Amniotic epithelial cell (primary cell): ENCODE results near the gene POLR3GL.
"Not testable (repeated sequence)": the region's sequence is repeated elsewhere in the genome, so short reads cannot be mapped to it uniquely, and the experiment has no call there.

Experiments used
- DNase-seq: peaks from one replicate; pipeline ENCODE4 v3.0.0-alpha.2; 2010; ENCODE audit warnings: low read depth

Gene POLR3GL, protein sequence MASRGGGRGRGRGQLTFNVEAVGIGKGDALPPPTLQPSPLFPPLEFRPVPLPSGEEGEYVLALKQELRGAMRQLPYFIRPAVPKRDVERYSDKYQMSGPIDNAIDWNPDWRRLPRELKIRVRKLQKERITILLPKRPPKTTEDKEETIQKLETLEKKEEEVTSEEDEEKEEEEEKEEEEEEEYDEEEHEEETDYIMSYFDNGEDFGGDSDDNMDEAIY

DNA sequence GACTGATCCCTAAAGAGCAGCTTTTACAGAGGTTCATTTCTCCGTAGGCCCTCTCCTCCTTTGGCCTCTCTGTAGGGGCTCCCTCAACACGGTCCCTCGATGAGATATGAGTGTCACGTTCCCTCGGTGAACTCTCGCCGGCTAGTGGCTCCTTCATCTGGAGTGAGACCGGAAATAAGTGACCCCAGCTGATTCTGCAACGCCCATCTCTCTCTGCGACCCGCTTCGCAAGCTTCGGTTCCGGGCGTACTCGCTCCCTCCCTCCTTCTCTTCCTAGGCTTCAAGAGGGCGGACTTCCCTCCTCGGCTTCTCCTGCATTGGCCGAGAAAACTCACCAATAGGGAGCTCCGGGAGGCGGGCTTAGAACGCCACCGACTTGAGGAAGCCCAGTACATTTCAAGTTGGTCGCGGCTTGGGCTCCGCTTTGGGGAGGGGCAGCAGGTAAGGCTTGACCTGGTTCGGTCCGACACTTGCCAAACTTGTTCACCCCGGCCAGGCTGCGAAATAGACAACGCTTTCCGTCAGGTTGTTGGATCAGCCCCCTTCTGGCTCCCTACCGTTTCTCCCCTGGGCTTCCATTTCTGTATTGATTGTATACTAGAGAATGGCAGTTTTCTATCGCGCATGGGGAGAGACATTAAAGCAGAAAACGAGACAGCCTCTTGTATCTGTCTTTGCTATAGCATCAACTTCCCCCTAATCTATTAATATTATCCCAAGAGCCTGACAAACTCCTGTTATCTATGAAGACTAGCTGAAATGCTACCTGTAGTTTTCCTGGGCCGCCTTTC lies at the start of gene POLR3GL, which contains the start of gene ANKRD34A:
POLR3GL (plus strand) TSS at position 363 of the 791 bp plus-strand sequence. CDS start 10,176 bp downstream, outside the sequence.
ANKRD34A (minus strand) TSS at position 248 of the 791 bp plus-strand sequence. CDS start 2,816 bp downstream, outside the sequence.
- peak; percentile 85 for DNase-seq

DNA sequence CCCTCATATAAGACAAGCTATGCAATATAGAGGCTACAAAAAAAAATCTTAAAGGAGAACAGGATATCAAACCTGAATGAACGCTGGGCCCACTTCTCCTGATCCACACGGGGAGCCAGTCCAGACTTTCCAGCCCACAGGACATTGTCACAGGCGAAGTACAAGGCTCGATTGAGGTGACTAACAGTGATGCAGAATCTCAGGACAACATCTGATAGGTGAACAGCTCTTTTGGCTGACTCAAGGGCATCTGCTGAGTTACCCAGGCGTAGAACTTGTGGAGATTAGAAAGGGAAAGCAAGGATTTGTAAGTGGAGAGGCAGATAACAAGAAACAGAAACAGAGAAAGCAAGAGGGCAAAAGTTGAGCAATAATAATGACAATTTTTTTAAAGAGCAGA lies 47.7 kb upstream of the POLR3GL start:
- DNase-seq, result peak; percentile 58

DNA sequence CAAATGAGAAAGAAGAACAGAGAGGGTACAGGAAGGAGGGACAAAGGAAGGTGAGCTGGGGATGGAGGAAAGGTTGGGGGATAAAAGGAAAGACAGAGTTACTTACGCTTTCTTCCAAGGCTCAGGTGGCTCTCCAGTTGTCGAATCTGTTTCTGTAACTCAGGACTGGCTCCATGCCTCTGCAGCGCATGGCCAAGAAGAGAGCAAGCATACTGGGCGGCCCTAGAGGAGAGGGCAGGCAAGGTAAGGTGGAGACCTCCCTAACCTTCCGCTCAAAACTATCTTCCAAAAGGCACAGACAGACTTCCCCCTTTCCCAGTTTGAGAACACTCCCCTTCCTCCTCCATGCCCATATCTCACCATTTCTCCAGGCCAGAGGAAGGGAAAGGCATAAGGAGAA lies 46.9 kb upstream of the POLR3GL start:
- DNase-seq, result no peak

DNA sequence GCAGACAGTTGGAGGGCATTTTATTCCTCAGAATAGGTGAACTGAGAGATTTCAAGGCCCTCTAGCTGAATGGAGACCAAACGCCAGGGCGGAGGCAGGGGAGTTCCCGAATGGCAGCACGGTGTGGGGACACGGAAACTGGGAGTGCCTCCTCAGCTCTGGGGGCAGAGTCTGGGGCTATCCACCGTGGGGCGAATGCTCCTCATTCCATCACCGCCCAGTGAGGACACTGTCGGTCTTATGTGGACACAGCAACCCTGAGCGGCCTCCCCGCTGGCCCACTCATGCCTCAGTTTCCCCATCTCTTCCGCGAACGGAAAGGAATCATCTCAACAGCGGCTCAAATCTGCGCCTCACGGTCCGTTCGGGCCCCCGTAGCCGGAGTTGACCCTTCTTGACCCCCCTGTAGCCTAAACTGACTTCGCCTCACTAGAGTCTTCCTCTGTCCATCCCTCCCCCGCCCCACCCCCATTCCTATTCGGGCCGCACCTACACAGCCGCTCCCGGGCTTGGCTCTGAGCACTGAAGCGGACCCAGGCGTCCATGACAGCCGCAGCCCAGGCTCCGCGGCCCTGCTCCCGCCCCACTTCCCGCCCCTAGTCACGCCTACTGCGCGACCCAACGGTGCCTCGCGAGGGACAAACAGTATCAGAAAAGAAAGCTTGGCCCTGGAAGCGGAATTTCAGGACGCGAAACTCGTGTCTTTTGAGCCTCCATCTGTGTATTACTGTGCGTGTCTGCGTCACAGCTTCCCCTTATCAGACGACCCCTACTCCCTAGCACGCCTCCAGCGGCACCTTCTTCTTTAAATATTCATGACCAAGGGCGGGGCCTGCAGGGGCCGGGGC lies 46.1 kb upstream of the POLR3GL start, which contains the start of gene PEX11B:
PEX11B (minus strand) TSS at position 574 of the 848 bp plus-strand sequence; CDS start at position 545, 29 bp downstream.
- peak; percentile 91 for DNase-seq

DNA sequence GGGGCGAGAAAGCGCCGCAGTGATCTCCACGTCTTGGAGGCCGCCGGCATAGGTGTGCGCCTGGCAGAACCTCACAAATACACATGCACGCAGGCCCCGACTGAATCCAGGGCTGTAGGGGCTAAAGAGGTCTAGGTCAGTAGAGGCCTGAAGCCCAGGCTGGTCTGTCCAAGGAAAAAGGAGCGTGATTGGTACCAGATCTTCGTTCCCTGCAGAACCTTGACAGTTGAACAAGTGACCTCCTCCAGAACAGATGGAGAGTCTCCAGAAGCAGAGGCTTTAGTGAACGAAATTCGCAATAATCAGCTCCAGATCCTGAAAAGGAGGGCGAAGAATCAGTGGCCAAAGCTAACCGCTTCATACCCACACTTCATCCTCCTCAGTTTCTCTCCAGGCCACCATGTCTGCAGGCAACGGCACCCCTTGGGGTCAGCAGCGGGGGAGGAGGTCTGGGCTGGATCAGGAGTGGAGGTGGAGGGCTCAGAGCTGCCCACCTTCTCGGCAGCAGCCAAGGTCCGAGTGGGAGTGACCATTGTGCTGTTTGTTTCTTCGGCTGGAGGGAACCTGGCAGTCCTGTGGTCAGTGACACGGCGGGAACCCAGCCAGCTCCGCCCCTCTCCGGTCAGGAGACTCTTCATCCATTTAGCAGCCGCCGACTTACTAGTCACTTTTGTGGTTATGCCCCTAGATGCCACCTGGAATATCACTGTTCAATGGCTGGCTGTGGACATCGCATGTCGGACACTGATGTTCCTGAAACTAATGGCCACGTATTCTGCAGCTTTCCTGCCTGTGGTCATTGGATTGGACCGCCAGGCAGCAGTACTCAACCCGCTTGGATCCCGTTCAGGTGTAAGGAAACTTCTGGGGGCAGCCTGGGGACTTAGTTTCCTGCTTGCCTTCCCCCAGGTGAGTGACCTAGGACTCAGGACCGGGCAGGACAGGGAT lies 45.2 kb upstream of the POLR3GL start:
- DNase-seq, result peak; percentile 27

DNA sequence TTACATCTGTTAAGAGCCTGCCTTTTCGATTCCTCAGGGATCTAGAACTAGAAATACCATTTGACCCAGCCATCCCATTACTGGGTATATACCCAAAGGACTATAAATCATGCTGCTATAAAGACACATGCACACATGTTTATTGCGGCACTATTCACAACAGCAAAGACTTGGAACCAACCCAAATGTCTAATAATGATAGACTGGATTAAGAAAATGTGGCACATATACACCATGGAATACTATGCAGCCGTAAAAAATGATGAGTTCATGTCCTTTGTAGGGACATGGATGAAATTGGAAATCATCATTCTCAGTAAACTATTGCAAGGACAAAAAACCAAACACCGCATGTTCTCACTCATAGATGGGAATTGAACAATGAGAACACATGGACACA lies 44.2 kb upstream of the POLR3GL start:
- DNase-seq, result not testable (repeated sequence)

DNA sequence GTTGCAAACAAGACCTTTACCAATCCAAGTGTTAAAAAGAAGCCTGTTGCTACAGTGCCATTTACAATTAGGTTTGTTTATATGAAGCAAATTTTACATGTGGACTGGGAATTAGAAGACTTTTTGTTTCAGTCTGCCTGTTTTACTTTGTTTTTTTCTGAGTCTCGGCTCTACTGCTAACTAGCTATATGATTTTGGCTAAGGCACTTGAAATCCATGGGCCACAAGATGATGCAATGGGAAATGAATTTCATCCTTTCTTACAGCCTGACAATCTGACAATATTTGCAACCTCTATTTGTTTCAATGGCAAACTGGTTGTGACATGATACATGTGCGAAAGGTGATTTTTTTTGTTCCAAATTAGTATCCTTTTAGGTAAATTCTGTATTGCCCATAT lies 42.2 kb upstream of the POLR3GL start:
- DNase-seq, result no peak

DNA sequence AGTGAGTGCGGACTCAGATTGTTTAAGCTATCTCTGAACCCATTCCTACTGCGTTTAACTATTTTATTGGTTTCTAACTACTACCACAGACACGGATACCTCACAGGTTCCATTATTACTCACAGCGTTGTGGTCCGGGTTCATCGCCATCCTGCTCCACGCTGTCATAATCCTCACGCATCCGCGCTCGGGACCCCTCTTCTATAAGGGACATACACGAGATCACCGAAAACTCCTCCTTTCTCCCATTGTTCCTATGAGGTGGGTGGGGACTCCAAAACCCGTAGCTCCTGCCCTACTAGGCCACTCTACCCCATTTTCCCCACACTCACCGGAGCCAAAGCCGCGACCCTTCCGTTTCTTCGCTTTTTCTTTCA lies 37.8 kb upstream of the POLR3GL start:
- no peak for DNase-seq

DNA sequence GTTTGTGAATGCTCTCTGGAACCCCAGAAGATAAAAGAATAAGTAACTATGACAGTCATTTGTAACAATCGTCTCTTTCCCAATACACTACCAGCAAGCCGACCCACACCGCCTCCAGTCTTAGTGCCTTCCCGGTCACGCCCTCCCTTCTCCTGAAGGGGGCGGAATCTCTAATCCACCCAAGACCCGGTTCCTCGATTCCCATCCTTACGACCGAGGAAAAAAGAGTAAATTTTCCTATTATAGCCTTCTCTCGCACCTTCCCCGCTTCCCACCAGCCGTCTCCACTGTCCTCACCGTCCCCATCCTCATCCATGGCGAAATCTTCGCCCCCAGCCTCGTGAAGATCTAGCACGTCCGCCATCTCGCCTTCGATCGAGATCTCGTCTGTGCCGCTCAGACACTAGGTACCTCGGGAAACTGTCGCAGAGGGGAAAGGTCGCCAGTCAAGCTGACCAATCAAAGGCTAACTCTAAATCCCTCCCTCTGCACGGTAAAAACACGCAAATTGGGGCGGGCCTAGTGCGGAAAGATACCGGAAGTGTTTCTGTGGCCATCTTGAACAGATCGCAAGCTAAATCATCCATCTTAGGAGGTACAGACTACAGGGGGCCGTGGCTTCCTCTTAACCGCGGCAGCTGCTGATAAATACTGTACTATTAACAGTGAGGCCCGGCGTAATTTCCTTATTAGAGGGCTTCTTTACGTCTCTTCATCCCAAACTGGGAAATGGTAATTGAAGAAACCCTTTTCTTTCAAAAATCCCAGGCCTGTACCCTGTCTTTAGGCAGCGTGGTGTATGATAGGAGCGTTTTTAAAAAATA lies 37.2 kb upstream of the POLR3GL start, which contains the start of gene RBM8A:
RBM8A (minus strand) TSS at position 422 of the 824 bp plus-strand sequence; CDS start at position 364, 58 bp downstream.
- DNase-seq, result peak; percentile 99

DNA sequence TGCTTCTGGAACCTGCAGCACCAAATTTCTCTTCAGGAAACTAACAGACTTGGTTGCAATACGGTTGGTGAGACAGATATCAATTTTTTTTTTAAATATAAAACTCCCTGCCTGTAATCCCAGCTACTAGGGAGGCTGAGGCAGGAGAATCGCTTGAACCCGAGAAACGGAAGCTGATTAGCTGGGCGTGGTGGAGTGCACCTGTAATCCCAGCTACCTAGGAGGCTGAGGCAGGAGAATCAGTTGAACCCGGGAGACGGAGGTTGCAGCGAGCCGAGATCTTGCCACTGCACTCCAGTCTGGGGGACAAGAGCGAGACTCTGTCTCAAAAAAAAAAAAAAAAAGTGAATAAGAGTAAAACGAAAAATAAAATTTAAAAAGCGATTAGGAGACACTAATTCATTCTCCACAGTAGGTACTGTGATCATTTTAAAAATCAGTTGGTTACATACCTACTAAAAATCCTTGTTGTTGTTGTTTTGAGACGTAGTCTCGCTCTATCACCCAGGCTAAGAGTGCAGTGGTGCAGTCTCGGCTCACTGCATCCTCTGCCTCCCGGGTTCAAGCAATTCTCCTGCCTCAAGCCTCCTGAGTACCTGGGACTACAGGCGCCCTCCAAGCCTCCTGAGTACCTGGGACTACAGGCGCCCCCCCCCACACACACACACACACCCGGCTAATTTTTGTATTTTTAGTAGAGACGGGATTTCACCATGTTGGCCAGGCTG lies 36.4 kb upstream of the POLR3GL start:
- DNase-seq, result no peak

DNA sequence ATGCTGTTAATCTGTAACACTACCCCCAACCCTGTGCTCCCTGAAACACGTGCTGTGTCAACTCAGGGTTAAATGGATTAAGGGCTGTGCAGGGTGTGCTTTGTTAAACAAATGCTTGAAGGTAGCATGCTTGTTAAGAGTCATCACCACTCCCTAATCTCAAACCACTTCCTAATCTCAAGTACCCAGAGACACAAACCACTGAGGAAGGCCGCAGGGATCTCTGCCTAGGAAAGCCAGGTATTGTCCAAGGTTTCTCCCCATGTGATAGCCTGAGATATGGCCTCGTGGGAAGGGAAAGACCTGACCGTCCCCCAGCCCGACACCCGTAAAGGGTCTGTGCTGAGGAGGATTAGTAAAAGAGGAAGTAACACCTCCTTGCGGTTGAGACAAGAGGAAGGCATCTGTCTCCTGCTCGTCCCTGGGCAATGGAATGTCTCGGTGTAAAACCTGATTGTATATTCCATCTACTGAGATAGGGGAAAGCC lies 31.9 kb upstream of the POLR3GL start:
- DNase-seq, result peak; percentile 41

DNA sequence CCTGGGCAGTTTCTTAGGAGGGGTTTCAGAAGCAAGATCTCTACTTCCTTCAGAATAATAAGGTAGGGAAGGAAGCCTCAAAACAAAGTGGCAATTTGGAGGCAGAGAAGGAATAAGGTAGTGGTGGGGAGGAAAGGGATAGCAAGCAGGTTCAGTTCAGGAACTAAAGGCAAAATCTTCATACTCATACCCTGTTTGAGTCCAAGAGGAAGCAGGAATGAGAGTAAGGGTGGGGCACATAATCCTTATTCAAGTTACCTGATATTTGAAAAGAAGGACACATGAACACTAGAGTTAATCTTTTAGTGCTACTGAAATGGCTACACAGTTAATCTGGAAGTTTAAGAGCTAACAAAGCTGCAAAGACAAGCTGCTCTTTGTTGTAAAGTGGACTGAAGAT lies 28.8 kb upstream of the POLR3GL start:
- no peak for DNase-seq

DNA sequence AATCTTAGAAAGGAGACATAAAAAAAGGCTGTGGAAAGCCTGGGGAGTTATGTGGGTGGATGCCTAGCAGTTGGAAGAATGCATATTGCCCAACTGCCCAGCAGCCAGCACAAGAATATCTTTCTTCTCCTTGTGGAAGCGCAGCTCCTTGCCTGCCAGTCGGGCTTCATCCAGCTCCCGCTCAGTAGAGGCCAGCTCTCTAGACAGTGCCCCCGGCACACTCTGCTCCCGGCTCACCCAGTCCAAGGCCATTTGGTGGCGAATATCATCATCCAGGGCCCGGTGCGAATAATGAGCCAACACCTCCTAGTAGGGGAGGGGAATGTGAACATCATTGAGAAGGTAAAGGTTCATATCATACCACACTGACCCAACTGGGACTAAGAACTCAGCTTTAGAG lies 28.2 kb upstream of the POLR3GL start:
- peak; percentile 71 for DNase-seq

DNA sequence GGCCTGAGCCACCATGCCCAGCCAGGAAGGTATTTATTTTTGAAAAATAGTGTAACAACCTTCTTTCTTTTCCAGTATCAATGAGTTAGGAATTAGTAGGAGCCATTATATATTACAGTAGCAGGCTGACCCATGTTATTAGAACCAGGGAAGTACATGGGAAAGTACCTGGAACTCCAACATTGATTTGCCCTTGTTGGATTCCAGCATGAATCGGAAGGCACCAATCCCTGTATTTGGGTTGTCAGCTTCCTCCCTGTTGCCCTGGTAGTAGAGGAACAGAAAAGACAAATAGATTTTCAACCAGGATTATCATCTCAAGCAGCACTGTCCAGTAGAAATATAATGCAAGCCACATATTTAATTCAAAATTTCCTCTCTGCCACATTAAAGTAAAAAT lies 27.1 kb upstream of the POLR3GL start:
- no peak for DNase-seq

DNA sequence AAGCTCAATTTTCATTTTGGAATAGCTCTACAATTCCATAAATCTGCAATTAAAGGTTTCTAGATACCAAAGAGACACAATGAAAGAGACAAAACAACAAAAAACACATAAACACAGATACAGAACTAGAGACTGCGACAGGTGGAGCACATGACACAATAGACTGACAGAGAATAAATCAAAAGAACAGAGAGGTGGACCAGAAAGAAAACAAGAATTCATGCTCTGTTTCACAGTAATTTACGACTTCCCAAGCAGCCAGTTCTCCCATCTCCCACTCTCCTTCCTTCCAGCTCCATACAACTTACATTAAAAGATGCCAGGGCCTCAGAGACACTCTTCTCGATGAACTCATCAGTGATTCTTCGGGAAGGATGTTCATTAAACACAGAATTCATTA lies 22.1 kb upstream of the POLR3GL start:
- no peak for DNase-seq

DNA sequence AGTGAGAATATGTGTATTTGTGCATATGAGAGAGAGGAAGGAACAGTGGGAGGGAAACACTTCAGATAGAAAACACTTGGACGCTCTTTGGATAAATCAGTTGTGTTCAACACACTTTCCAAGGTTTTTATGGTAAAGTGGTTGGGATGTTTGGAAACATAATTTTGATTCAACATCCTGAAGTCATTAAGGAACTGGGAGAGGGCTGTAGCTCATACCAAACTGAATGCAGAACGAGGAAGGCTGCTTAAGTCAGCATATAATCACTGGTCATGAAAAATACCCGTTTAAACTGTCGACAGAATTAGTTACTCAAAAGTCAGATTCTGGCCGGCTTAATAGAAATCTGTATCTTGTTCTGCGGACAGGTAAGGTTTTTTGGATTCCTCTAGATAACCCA lies 21.6 kb upstream of the POLR3GL start:
- DNase-seq, result no peak

DNA sequence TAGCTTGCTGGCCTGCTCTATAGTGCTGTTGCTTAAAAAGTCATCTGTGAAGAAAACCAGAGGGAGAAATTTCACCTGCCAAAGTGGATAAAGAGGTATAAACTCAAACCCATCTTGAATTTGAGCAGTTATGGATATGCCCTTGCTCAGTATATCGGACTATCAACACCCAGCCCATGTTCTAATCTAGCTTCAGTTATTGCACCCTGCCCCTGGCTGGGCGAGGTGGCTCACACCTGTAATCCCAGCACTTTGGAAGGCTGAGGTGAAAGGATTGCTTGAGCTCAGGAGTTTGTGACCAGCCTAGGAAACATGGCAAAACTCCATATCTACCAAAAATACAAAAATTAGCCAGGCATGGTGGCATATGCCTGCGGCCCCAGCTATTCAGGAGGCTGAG lies 20.0 kb upstream of the POLR3GL start:
- DNase-seq, result no peak

DNA sequence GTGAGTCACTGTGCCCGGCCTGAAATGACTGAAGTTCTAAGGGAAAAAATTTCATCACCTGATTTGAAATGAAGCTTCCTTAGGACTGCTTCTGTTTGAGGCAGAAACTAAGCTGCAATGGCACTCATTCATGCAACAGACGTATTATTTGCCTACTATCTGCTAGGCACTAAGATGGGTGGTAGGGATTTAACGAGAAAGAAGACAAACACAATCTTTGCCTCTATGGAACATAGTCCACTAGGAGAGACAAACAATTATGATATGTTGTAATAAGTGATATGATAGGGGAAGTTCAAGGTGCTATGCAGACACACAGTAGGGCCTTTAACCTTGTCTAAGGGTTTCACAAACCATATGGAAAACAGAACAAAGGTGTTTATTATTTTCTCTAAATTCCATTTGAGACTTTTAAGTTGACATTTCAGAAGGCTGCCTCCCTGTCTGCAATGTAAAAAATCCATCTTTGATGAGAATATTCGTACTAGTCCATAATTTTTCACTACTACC lies 18.0 kb upstream of the POLR3GL start:
- peak; percentile 24 for DNase-seq

DNA sequence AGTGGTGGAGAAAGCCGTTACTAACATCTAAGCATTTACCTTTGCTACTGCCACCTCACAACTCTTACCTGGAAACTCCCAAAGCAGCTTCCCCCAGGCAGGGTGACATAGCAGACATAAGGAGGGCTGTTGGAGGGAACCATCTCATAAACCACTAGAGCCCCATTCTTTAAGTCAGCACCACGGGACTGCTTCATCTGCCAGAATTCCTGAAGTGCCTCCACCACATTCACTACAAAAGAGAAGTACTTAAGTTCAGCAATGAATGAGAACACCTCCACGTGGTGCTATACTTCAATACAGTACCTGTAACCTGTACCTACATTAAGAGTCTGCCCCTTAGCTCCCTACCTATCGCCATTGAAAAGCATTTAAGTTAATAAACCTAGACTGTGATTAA lies 16.9 kb upstream of the POLR3GL start:
- DNase-seq, result no peak
